ENCODE measurements around the gene PDK2. TPM values are rescaled to one million over a fixed set of nuclear protein-coding genes. Genes with fewer than 3 reads are reported as not detected.

PDK2 gene
- total and polyA plus RNA-seq, 9 of the 15 experiments (the other 6 are each of a cell fraction or from before 2014, with no cell fraction given): 0.03 to 2.5 (median 1.4) TPM

DNA sequence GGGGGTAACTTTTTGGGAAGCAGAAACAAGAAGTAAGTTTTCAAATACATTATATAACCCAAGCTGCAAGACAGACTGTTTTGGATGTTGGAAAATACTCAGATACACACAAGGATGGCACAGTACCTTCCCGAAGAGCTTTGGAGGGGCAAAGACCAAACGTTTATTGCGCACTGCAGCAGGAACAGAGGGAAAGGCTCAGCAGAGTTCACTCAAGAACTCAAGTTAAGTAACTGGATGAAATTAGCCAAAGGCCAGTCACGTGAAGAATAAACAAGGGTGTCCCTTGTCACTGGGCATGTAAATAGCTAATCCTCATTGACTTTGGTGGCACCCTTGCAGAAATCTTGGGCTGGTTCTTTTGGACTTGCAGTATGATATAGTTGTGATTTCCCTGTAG, 2.8 kb downstream of the PDK2 start:
- H3K9me3 ChIP-seq (replicated peaks; ENCODE audit: control insufficient read depth, insufficient read depth, low read depth, low read length): no peaks in the 10 kb centered on the region
- no peaks in the 10 kb centered on the region for H3K79me2 ChIP-seq (ENCODE audit: control insufficient read depth, insufficient read depth, low read length)
- peaks cover 25 to 36% of the 10 kb centered on the region in 2 experiments; a peak in 4 of 5 replicates for H3K4me1 ChIP-seq (replicated peaks in 1 of 2; ENCODE audit: control insufficient read depth in 2 of 2, insufficient read depth in 2 of 2, low read length in 2 of 2)
- H3K9ac ChIP-seq (ENCODE audit: insufficient read depth in 1 of 2, low read depth in 2 of 2, low read length in 2 of 2): no peak overlapping the region
- peaks cover 4% of the 10 kb centered on the region for H3K9me1 ChIP-seq (ENCODE audit: control insufficient read depth, insufficient read depth, low read length)
- 0 out of 2 replicates have a peak, but pooled peaks cover 12% of the 10 kb centered on the region for H4K20me1 ChIP-seq (replicated peaks; ENCODE audit: control insufficient read depth, insufficient read depth, low read length)
- no peak overlapping the region for H3K4me3 ChIP-seq
- no peak overlapping the region for H3K4me2 ChIP-seq (ENCODE audit: insufficient read depth, low read length)
- BruUV-seq (replicated peaks): no TSS peak
- H3K27me3 ChIP-seq (ENCODE audit: control insufficient read depth in 2 of 2, insufficient read depth in 2 of 2, low read length in 2 of 2): peaks cover 9 to 26% of the 10 kb centered on the region in 2 experiments; a peak in 4 of 5 replicates
- 29% methylated on average over 4 of the region's 4 CpGs for WGBS (ENCODE audit: insufficient coverage, low coverage, missing lambda C conversion rate)
- H2AFZ ChIP-seq (ENCODE audit: low read depth, low read length): no peak overlapping the region
- H3K36me3 ChIP-seq (ENCODE audit: control insufficient read depth, insufficient read depth, low read length): no peaks in the 10 kb centered on the region
- FAIRE-seq (no peak), DNase-seq (ENCODE audit: extremely low read depth in 1 of 4, low spot score in 3 of 4) (no peak), ATAC-seq (no peak)
- ChIA-PET CTCF (ENCODE audit: low intra/inter-chr PET ratio) (interaction anchor here (0.5 kb wide), 1 partner anchor 190 kb away, joined by 6 read pairs; no protein-coding TSS in a partner anchor), POLR2A (interaction anchor here (0.6 to 0.8 kb wide), 2 partner anchors 17 to 62 kb away, joined by 3 to 4 read pairs; no protein-coding TSS in a partner anchor)
- in situ Hi-C loops (cut with MboI) (loop anchor here (5.0 kb wide), 1 partner anchor 194 kb away; no protein-coding TSS in a partner anchor), intact Hi-C loops (cut with micrococcal nuclease) (no loop called here)
- TF ChIP-seq BHLHE40 (IDR thresholded peaks at IDR 0.05; ENCODE audit: low read length) (peak; percentile 17; the same call in 1 of the 2 replicates), EGR1 (conservative IDR thresholded peaks at IDR 0.05) (no peak)
- no peak overlapping the region for H3K27ac ChIP-seq (ENCODE audit: extremely low read depth, low read depth, low read length)

DNA sequence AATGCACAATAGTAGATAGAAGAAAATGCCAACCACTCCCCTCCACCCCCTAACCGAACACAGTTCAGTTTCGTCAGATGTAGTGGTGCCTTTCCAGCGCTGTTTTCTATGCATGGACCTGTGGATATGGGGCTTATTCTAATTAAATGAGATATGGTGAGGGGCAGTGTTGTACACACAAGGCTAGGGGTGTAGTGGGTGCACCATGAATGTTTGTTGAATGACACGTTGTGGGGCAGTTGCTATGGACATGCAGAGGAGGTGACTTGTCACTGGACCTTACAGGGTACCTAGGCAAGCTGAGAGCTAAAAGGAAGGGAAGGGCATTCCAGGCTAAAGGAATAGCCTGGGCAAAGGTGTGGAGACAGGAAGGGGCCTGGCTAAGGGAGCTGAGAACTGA, 3.4 kb downstream of the PDK2 start:
- H3K79me2 ChIP-seq (ENCODE audit: control insufficient read depth, insufficient read depth, low read length): no peaks in the 10 kb centered on the region
- no peaks in the 10 kb centered on the region for H3K36me3 ChIP-seq (ENCODE audit: control insufficient read depth, insufficient read depth, low read length)
- peaks cover 4 to 32% of the 10 kb centered on the region in 2 experiments; a peak in 3 of 5 replicates for H3K27me3 ChIP-seq (ENCODE audit: control insufficient read depth in 2 of 2, insufficient read depth in 2 of 2, low read length in 2 of 2)
- intact Hi-C loops (cut with micrococcal nuclease) (no loop called here), in situ Hi-C loops (cut with MboI) (loop anchor here (5.0 kb wide), 1 partner anchor 194 kb away; no protein-coding TSS in a partner anchor)
- no peaks in the 10 kb centered on the region for H3K9me3 ChIP-seq (replicated peaks; ENCODE audit: control insufficient read depth, insufficient read depth, low read depth, low read length)
- H3K9me1 ChIP-seq (ENCODE audit: control insufficient read depth, insufficient read depth, low read length): peaks cover 4% of the 10 kb centered on the region
- peaks cover 25 to 39% of the 10 kb centered on the region in 2 experiments; a peak in 4 of 5 replicates for H3K4me1 ChIP-seq (replicated peaks in 1 of 2; ENCODE audit: control insufficient read depth in 2 of 2, insufficient read depth in 2 of 2, low read length in 2 of 2)
- ATAC-seq: no peak
- peak overlapping the region in 1 of 2 experiments; percentile 74; a peak in 1 of 4 replicates for H3K9ac ChIP-seq (ENCODE audit: insufficient read depth in 1 of 2, low read depth in 2 of 2, low read length in 2 of 2)
- no peak for DNase-seq (ENCODE audit: extremely low read depth in 1 of 4, low spot score in 3 of 4)
- 24% methylated on average over 3 of the region's 4 CpGs for WGBS (ENCODE audit: insufficient coverage, low coverage, missing lambda C conversion rate)
- no peak overlapping the region for H3K27ac ChIP-seq (ENCODE audit: extremely low read depth, low read depth, low read length)
- CTCF ChIA-PET (ENCODE audit: low intra/inter-chr PET ratio): no interaction called here
- H3K4me2 ChIP-seq (ENCODE audit: insufficient read depth, low read length): no peak overlapping the region
- H4K20me1 ChIP-seq (replicated peaks; ENCODE audit: control insufficient read depth, insufficient read depth, low read length): 0 out of 2 replicates have a peak, but pooled peaks cover 9% of the 10 kb centered on the region
- H2AFZ ChIP-seq (ENCODE audit: low read depth, low read length): no peak overlapping the region
- no TSS peak for BruUV-seq (replicated peaks)
- FAIRE-seq: no peak
- TF ChIP-seq NR2C1 (IDR thresholded peaks at IDR 0.05): no peak
- no peak for TF ChIP-seq NR2C1 (tag; IDR thresholded peaks at IDR 0.05)
- TF ChIP-seq MCM3 (IDR thresholded peaks at IDR 0.05): no peak
- TF ChIP-seq SP1 (CRISPR knock-in tag; IDR thresholded peaks at IDR 0.05): no peak
- no peak for TF ChIP-seq SAFB (IDR thresholded peaks at IDR 0.05; ENCODE audit: borderline replicate concordance, low read depth, low read length)
- TF ChIP-seq ZNF232 (CRISPR knock-in tag; IDR thresholded peaks at IDR 0.05): no peak
- TF ChIP-seq KDM2B (CRISPR knock-in tag; IDR thresholded peaks at IDR 0.05): no peak
- TF ChIP-seq, protein P1, sequence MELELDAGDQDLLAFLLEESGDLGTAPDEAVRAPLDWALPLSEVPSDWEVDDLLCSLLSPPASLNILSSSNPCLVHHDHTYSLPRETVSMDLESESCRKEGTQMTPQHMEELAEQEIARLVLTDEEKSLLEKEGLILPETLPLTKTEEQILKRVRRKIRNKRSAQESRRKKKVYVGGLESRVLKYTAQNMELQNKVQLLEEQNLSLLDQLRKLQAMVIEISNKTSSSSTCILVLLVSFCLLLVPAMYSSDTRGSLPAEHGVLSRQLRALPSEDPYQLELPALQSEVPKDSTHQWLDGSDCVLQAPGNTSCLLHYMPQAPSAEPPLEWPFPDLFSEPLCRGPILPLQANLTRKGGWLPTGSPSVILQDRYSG (tag; conservative IDR thresholded peaks at IDR 0.05; ENCODE audit: low read depth): no peak
- no peak for TF ChIP-seq ZFPM2 (CRISPR knock-in tag; IDR thresholded peaks at IDR 0.05)
- no peak for TF ChIP-seq NFRKB (IDR thresholded peaks at IDR 0.05; ENCODE audit: low read depth)
- no peak for TF ChIP-seq ZNF354B (CRISPR knock-in tag; IDR thresholded peaks at IDR 0.05)
- POLR2A ChIA-PET: interaction anchor here (0.5 to 1.0 kb wide), 4 partner anchors 9 to 379 kb away, joined by 3 to 4 read pairs (median 3); no protein-coding TSS in a partner anchor
- H3K4me3 ChIP-seq: no peak overlapping the region

Data from K562 (cell line).